Astrocyte (in vitro differentiated cells and primary cell): ENCODE results near the gene MFAP3L.

ENCODE experiments used
- EZH2 ChIP-seq: IDR thresholded peaks from 2 replicates; pipeline ENCODE4 v1.6.1; 2012; ENCODE audit warnings: mild to moderate bottlenecking, low read length, inconsistent platforms; ENCODE audit not compliant: insufficient read depth
- TF ChIP-seq, protein P1 (sequence below): IDR thresholded peaks from 2 replicates; pipeline ENCODE4 v1.5.1; 2011; ENCODE audit warnings: low read depth, mild to moderate bottlenecking, inconsistent platforms, low read length, moderate library complexity; ENCODE audit not compliant: insufficient read depth

DNA sequence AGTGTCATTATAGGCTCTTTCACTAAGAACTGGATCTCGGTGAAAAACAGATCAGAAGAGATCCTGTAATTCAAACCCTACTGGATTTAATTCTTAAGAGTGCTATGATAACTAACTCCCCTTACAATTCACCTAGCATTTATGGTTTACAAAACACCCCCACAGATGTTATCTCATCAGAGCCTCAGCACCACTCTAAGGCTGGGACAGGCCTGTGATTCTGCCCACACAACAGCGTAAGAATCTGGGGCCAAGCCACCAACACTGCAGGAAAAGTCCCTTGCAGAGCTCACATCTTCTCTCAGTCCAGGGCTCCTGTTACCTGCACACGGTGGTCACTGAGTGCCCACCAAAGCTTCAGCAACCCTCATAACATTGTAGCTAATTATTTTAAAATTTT lies 8.9 kb downstream of the MFAP3L start:
- TF ChIP-seq, protein P1, sequence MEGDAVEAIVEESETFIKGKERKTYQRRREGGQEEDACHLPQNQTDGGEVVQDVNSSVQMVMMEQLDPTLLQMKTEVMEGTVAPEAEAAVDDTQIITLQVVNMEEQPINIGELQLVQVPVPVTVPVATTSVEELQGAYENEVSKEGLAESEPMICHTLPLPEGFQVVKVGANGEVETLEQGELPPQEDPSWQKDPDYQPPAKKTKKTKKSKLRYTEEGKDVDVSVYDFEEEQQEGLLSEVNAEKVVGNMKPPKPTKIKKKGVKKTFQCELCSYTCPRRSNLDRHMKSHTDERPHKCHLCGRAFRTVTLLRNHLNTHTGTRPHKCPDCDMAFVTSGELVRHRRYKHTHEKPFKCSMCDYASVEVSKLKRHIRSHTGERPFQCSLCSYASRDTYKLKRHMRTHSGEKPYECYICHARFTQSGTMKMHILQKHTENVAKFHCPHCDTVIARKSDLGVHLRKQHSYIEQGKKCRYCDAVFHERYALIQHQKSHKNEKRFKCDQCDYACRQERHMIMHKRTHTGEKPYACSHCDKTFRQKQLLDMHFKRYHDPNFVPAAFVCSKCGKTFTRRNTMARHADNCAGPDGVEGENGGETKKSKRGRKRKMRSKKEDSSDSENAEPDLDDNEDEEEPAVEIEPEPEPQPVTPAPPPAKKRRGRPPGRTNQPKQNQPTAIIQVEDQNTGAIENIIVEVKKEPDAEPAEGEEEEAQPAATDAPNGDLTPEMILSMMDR: no peak
- TF ChIP-seq EZH2: no peak
